ENCODE data around the gene ST6GALNAC1. TPM values are rescaled to one million over a fixed set of nuclear protein-coding genes. Genes with fewer than 3 reads are reported as not detected.
"Not testable (repeated sequence)": the region's sequence is repeated elsewhere in the genome, so short reads cannot be mapped to it uniquely, and the experiment has no call there.

The ST6GALNAC1 gene
- total RNA-seq, 1 experiment from 2014 or later, result 0.79 TPM

DNA sequence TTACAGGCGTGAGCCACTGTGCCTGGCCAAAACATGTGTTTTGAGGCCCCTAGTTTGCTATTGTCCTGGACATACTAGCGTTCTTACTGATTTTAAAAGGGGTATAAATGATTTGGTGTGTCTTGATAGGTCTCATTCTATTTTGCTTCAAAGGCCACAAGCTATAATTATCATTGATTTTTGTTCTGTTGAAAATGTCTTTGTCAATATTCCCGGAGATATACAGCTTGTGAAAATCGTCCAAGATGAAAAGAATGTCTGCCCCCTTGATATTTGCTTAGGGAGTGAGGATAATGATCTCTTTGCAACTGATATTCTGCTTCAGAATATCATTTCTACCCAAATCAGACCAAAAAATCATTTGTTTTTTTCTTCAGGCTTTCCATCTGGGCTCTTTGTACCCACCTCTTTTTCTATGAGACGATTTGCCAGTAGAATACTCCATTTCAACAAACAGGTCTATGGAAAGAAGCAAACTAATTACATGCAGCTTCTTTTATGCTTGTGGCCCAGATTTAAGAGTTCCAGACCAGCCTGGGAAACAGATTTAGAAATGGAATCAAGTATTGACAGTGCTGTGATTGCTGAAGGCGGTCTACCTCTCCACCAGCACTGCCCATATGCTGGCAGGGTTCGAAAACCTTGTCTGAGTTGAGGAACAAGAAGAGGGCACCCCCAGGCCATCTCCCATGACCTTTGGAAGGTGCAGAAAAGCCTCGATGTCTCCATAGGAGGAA lies 14.1 kb upstream of the ST6GALNAC1 start:
- in situ Hi-C loops (cut with HindIII; ENCODE audit: low pct_unique_long_range_greater_than_20kb, low sequenced_read_pairs), result no loop called here

GRCh38 chr17:76654408-76654807 lies 10.9 kb upstream of the ST6GALNAC1 start:
- in situ Hi-C loops (cut with HindIII; ENCODE audit: low pct_unique_long_range_greater_than_20kb, low sequenced_read_pairs), result no loop called here
- no peak for DNase-seq (ENCODE audit: low read depth, low spot score)

More for the DNA sequence above, 14.1 kb upstream of the ST6GALNAC1 start:
- no peak for DNase-seq (ENCODE audit: low read depth, low spot score)

GRCh38 chr17:76650504-76650903 lies 6.9 kb upstream of the ST6GALNAC1 start:
- in situ Hi-C loops (cut with HindIII; ENCODE audit: low pct_unique_long_range_greater_than_20kb, low sequenced_read_pairs), result no loop called here
- DNase-seq (ENCODE audit: low read depth, low spot score), result no peak

GRCh38 chr17:76646712-76647111 lies 3.2 kb upstream of the ST6GALNAC1 start:
- no peak for DNase-seq (ENCODE audit: low read depth, low spot score)
- in situ Hi-C loops (cut with HindIII; ENCODE audit: low pct_unique_long_range_greater_than_20kb, low sequenced_read_pairs), result no loop called here

- DNase-seq (ENCODE audit: low read depth, low spot score), result no peak
- in situ Hi-C loops (cut with HindIII; ENCODE audit: low pct_unique_long_range_greater_than_20kb, low sequenced_read_pairs), result no loop called here
Measured at GRCh38 chr17:76645481-76645880, 1.9 kb upstream of the ST6GALNAC1 start.

GRCh38 chr17:76644995-76645394 lies 1.4 kb upstream of the ST6GALNAC1 start:
- in situ Hi-C loops (cut with HindIII; ENCODE audit: low pct_unique_long_range_greater_than_20kb, low sequenced_read_pairs), result no loop called here
- DNase-seq (ENCODE audit: low read depth, low spot score), result no peak

DNA sequence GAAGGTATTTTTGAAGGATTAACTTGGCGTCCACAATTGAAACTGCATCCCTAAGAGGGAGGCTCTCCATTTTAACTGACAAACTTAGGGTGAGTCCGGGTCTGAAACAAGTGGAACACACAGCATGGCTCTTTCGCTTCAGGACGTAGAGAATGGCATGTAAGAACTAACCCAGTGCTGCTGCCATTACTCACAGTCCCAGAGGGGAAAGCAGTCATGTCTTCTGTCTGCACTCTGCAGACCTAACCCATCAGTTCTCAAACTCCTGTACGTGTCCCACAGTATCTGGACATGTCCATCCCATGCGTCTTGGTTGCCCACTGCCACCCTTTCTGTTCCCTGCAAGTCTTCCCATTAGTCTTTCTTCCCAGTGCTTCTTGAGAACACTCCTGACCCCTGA lies 563 bp downstream of the ST6GALNAC1 start:
- no peak for DNase-seq (ENCODE audit: low read depth, low spot score)
- in situ Hi-C loops (cut with HindIII; ENCODE audit: low pct_unique_long_range_greater_than_20kb, low sequenced_read_pairs), result no loop called here

DNA sequence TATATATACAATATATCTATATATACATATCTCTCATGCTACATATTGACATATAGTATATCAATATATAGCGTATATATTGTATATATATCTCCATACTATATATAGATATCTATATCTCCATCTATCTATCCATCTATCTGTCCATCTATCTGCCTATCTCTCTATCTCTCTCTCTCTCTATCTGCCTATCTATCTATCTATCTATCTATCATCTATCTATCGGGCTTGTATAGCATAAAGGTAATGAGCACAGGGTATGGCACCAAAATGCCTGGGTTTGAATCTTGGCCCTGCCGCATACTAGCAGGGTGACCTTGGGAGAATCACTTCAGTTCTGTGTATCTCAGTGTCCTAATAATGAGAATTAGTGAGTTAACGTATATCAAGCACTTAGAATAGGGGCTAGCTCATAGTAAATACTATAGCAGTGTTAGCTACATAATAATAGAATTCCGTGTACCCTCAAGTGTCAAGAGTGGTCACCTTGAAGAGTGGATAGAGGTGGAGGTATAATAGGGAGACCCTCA lies 1.5 kb downstream of the ST6GALNAC1 start:
- in situ Hi-C loops (cut with HindIII; ENCODE audit: low pct_unique_long_range_greater_than_20kb, low sequenced_read_pairs), result no loop called here
- no peak for DNase-seq (ENCODE audit: low read depth, low spot score)

DNA sequence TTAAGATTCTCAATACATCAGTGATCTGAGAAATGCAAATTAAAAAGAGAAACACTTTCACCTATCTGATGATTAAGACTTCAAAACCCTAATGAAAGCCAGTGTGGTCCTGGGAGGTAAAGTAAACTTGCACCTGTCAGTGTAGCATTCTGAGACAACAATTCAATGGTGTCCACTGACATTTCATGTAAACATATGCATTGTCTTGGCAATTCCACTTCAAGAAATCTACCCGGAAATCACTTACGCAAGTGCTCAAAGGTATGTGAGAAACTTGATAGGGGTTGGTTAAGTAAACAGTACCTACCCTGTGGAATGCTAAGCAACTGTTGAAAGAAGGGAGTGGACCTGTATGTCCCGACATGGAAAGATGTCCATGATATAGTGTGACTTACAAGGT lies 2.1 kb downstream of the ST6GALNAC1 start:
- no peak for DNase-seq (ENCODE audit: low read depth, low spot score)

DNA sequence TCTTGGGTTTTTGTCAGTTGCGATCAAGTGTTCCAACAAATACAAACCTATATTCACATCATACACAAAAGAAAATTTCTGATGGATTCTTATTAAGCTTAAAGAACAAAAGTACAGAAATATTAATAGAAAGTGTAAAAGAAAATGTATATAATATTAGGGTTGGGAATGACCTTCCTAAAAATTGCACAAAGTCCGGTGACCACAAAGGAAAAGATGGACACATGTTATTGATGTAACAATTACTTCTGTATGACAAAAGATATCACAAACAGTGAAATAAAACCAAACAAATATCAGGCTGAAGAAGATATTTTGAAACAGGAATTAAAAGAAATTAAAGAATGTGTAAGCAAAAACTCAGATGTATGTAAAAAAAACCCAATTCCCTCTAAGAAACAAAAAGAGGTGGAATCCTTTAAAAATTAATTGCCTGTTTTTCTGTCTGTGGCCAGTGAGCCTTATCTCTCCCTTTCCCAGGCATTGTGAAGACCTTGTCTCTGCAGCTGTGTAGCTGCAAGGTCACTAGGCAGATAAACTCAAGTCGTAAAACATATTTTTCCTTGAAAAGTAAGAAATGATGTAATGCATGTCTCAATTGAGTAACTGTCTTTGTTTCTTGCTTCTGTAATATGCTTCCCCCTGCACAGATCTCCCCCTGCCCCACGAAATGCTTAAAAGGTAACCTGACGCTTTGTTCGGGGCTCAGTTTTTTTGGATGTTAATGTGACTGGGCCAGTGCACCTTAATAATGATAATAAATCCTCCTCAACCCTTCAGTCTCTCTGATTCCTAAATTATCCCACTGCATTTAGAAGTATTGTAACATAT lies 2.8 kb downstream of the ST6GALNAC1 start:
- DNase-seq (ENCODE audit: low read depth, low spot score), result no peak
- in situ Hi-C loops (cut with HindIII; ENCODE audit: low pct_unique_long_range_greater_than_20kb, low sequenced_read_pairs), result no loop called here

More for the DNA sequence above, 2.1 kb downstream of the ST6GALNAC1 start:
- in situ Hi-C loops (cut with HindIII; ENCODE audit: low pct_unique_long_range_greater_than_20kb, low sequenced_read_pairs), result no loop called here

- no peak for DNase-seq (ENCODE audit: low read depth, low spot score)
- in situ Hi-C loops (cut with HindIII; ENCODE audit: low pct_unique_long_range_greater_than_20kb, low sequenced_read_pairs), result no loop called here
Measured at GRCh38 chr17:76638263-76638662, 5.3 kb downstream of the ST6GALNAC1 start.

DNA sequence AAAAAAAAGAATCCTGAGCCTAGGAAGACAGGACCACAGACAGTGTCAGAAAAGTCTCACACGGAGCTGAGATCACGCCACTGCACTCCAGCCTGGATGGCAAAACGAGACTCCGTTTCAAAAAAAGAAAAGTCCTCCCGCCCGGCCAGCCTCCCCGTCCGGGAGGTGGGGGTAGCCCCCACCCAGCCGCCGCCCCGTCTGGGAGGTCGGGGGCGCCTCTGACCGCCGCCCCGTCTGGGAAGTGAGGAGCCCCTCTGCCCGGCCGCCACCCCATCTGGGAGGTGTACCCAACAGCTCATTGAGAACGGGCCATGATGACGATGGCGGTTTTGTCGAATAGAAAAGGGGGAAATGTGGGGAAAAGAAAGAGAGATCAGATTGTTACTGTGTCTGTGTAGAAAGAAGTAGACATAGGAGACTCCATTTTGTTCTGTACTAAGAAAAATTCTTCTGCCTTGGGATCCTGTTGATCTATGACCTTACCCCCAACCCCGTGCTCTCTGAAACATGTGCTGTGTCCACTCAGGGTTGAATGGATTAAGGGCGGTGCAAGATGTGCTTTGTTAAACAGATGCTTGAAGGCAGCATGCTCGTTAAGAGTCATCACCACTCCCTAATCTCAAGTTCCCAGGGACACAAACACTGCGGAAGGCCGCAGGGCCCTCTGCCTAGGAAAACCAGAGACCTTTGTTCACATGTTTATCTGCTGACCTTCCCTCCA lies 6.9 kb downstream of the ST6GALNAC1 start:
- DNase-seq (ENCODE audit: low read depth, low spot score); in situ Hi-C loops (cut with HindIII; ENCODE audit: low pct_unique_long_range_greater_than_20kb, low sequenced_read_pairs): not testable (repeated sequence)

DNA sequence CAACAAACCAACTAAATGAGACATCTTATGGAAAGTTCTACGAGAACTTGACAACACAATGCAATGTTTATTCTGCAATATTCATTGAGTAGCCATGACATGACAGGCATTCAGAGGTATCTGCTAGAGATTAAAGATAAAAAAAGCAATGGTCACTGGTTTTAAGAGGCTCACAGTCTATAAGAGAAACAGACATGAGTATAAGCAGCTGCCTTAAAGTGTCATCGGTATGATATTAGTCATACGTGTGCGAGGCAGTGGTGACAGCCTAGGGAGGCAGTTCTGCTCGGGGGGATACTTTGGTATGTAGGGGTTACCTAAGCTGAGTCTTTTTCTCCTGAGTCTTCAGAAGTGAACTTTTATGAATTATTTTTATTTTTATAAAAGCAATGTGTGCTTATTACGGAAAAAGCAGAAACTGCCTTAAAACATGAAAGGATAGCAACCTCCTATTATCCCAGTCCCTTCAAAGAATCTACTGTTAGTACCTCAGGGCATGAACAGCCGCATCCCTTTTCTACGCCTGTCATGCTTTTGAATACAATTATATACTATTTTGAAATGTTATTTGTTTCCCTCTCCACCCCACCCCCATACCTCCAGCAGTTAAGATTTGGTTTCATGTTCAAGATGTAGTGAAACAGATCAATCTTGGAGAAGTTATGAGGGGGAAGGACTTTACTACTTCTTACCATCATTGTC lies 7.7 kb downstream of the ST6GALNAC1 start:
- DNase-seq (ENCODE audit: low read depth, low spot score), result no peak
- in situ Hi-C loops (cut with HindIII; ENCODE audit: low pct_unique_long_range_greater_than_20kb, low sequenced_read_pairs), result no loop called here

- no peak for DNase-seq (ENCODE audit: low read depth, low spot score)
- in situ Hi-C loops (cut with HindIII; ENCODE audit: low pct_unique_long_range_greater_than_20kb, low sequenced_read_pairs), result no loop called here
Measured at GRCh38 chr17:76635039-76635438, 8.5 kb downstream of the ST6GALNAC1 start.

DNA sequence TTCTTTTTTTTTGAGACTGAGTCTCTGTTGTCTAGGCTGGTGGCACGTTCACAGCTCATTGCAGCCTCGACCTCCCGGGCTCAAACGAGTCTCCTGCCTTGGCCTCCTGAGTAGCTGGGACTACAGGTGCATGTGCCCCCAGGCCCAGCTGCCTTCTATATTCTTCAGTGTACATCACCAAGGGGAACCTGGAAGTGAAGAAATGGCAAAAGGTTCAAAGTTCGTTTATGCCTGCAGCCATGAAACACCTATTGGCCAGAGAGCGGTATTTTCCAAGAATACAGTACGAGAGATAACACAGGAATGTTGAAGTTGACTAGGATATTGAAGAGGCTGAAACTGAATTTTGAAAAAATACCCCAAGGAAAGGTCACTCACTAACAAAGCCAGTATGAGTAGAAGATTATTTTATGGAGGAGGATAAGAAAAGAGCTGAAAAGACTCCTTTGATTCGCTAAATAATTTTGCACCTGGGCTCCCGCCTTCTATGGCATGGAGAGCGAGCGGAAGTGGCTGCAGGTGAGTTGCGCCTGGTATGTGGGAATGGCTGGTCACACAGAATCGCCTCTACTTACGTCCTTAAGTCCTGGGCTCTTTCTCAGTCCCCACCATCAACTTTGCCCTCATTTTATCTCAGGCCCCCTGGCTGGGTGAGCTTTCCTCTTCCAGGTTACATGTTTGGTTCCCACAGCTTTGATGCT lies 9.8 kb downstream of the ST6GALNAC1 start:
- DNase-seq (ENCODE audit: low read depth, low spot score), result no peak
- in situ Hi-C loops (cut with HindIII; ENCODE audit: low pct_unique_long_range_greater_than_20kb, low sequenced_read_pairs), result no loop called here

DNA sequence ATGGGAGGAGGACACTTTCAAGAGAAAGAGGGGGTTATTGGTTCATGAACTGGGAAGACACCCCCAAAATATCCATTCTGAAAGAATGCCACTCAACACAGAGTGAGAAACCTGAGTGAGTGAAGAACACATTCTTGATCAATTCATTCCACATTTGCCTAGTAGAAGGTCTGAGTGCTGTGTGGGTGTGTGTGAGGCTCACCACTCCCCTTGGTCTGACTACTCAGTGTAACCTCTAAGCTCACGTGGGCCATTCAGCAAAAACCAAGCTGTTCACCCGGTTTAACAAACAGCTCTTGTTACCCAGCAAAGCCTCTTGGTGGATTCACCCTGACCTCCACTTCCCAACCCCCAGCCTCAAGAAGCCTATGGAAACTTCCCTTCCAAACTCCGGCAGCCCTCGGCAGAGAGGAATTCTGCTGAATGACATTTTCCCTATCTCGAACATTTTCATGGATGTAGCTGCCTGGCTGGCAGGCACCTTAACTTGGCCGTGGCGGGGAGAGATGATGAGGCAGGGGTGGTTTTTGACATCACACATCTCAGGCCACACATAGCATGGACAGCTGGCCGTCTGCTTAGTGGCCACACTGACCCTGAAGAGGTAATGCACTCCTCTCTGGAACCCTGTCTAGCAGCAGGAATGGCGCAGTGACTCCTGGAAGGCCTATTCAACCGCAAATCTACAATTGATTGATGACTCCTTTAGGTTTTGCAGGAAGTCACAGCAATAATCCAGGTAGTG lies 11.6 kb downstream of the ST6GALNAC1 start:
- in situ Hi-C loops (cut with HindIII; ENCODE audit: low pct_unique_long_range_greater_than_20kb, low sequenced_read_pairs), result no loop called here
- peak; percentile 96 for DNase-seq (ENCODE audit: low read depth, low spot score)
